HepG2 (cell line): ENCODE data around the gene ATM.

Experiments
- AFF4 ChIP-seq: sonication (generic); formaldehyde crosslinking; IDR thresholded peaks from 2 replicates; pipeline ENCODE4 v1.4.0; 2020; ENCODE audit warnings: missing genetic modification reagents
- CTCF ChIP-seq: sonication (generic); formaldehyde crosslinking; IDR thresholded peaks from 2 replicates; pipeline ENCODE4 v1.5.0; 2020; ENCODE audit warnings: mild to moderate bottlenecking, missing genetic modification reagents, moderate library complexity
- HNRNPLL ChIP-seq: fragments of 200-400 bp; formaldehyde crosslinking; IDR thresholded peaks from 2 replicates; pipeline ENCODE4 v1.6.1; 2017; ENCODE audit warnings: mild to moderate bottlenecking, low read depth, low read length; ENCODE audit not compliant: poor library complexity, severe bottlenecking
- PAWR ChIP-seq: sonication (generic); formaldehyde crosslinking; IDR thresholded peaks from 2 replicates; pipeline ENCODE4 v1.4.0; 2020; ENCODE audit warnings: missing genetic modification reagents, mild to moderate bottlenecking, borderline replicate concordance
- STAT6 ChIP-seq: sonication (generic); formaldehyde crosslinking; IDR thresholded peaks from 2 replicates; pipeline ENCODE4 v1.4.0; 2020; ENCODE audit warnings: missing genetic modification reagents, mild to moderate bottlenecking, borderline replicate concordance
- TAF1 ChIP-seq: sonication (generic); formaldehyde crosslinking; IDR thresholded peaks from 2 replicates; pipeline ENCODE4 v1.4.0; 2020; ENCODE audit warnings: missing genetic modification reagents
- ZBTB7A ChIP-seq: sonication (generic); formaldehyde crosslinking; IDR thresholded peaks from 2 replicates; pipeline ENCODE4 v1.8.0; 2022; ENCODE audit warnings: mild to moderate bottlenecking, missing genetic modification reagents
- ZNF749 ChIP-seq: sonication (generic); formaldehyde crosslinking; IDR thresholded peaks from 2 replicates; pipeline ENCODE4 v1.8.0; 2022; ENCODE audit warnings: mild to moderate bottlenecking, missing genetic modification reagents, moderate library complexity, borderline replicate concordance

DNA sequence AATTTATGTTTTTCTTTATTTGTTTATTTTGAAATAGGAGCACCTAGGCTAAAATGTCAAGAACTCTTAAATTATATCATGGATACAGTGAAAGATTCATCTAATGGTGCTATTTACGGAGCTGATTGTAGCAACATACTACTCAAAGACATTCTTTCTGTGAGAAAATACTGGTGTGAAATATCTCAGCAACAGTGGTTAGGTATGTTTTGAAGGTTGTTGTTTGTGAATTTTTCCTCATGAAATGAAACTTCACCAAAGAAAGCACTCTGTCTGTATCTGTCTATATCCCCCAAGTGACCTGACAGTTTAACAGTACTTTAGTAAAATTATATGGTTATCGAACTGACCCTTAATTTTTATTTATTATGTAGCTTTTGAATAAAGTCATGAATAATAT lies 12.8 kb downstream of the ATM start:
- TF ChIP-seq ZBTB7A (CRISPR knock-in tag) = no peak
- TF ChIP-seq TAF1 (CRISPR knock-in tag) = no peak
- no peak for TF ChIP-seq ZNF749 (CRISPR knock-in tag)
- no peak for TF ChIP-seq STAT6 (CRISPR knock-in tag)
- no peak for TF ChIP-seq AFF4 (CRISPR knock-in tag)
- TF ChIP-seq CTCF = no peak
- TF ChIP-seq HNRNPLL = no peak
- TF ChIP-seq PAWR (CRISPR knock-in tag) = no peak
